ENCODE data around the gene DACT1. TPM values are rescaled to one million over a fixed set of nuclear protein-coding genes. Genes with fewer than 3 reads are reported as not detected.

The DACT1 gene
- total RNA-seq, 1 experiment from 2014 or later: 4.4 TPM

DNA sequence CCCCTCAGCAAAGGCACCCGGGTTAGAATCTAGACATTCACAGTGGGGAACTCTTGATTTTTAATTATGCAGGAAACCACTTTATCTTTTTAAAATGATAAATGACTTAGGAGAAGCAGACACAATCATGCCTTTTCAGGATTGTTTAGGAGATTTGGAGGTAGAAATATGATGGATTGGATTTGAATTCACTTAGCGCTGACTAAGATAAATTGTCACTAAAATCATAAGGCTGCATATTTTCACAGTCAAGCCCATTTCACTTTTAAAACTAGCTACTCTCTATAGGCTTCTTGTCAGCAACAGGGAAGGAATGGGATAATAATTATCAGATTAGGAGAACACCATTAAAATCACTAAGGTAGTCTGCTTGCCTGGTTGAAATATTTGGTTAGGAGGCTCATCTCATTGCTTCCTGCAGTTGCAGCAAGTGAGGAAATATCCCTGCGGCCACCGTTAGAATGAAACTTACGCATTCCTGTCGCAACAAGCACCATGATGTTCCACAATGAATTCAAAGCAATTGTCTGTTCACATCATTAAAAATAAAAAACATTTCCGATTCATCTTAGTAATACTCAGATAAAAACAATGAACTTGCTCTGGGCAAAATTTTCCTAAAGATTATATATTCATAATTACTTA lies 31.9 kb downstream of the DACT1 start:
- no peak for TF ChIP-seq CTCF (conservative IDR thresholded peaks at IDR 0.05)

More for the DNA sequence above, 31.9 kb downstream of the DACT1 start:
- H2BK20ac ChIP-seq (ENCODE audit: low read depth, low read length, poor library complexity, severe bottlenecking): no peak overlapping the region
- no peak overlapping the region for H2AK5ac ChIP-seq (ENCODE audit: insufficient read length, low read length)
- H3K23me2 ChIP-seq (ENCODE audit: insufficient read length, low read depth, low read length, poor library complexity, severe bottlenecking): no peaks in the 10 kb centered on the region
- H4K8ac ChIP-seq (replicated peaks; ENCODE audit: insufficient read length, low read depth, low read length): no peak overlapping the region
- Mint-ChIP-seq H3K4me3 (no peak overlapping the region), H3K27me3 (ENCODE audit: low read depth) (no peaks in the 10 kb centered on the region), H3K36me3 (ENCODE audit: insufficient read depth in 1 of 3, low read depth in 3 of 3) (no peaks in the 10 kb centered on the region), H3K4me1 (peaks cover 7 to 11% of the 10 kb centered on the region in 2 experiments), H3K9me3 (no peaks in the 10 kb centered on the region), H3K27ac (no peak overlapping the region)
- H3K9me3 ChIP-seq (ENCODE audit: control insufficient read depth, low read depth, low read length): no peaks in the 10 kb centered on the region
- H4K20me1 ChIP-seq (ENCODE audit: control insufficient read depth, insufficient read depth, insufficient read length): no peaks in the 10 kb centered on the region
- H3K79me1 ChIP-seq (ENCODE audit: insufficient read depth, low read depth, low read length, poor library complexity, severe bottlenecking): no peaks in the 10 kb centered on the region
- H3K27ac ChIP-seq (ENCODE audit: insufficient read length, low read depth, low read length): no peak overlapping the region
- H3K56ac ChIP-seq (ENCODE audit: insufficient read length, low read depth, low read length): no peak overlapping the region
- WGBS (ENCODE audit: extremely low coverage, insufficient read length, low lambda C conversion rate): 100% methylated on average over 1 of the region's 7 CpGs
- H3K18ac ChIP-seq (ENCODE audit: insufficient read length, low read depth, low read length): no peak overlapping the region
- no peak overlapping the region for H2BK15ac ChIP-seq (ENCODE audit: low read depth, low read length)
- no peak overlapping the region for H3T11ph ChIP-seq (ENCODE audit: low read length)
- H2BK5ac ChIP-seq (ENCODE audit: insufficient read length, low read length): no peak overlapping the region
- no peak overlapping the region for H3K23ac ChIP-seq (ENCODE audit: insufficient read length, low read depth, low read length)
- no peaks in the 10 kb centered on the region for H3K79me2 ChIP-seq (ENCODE audit: insufficient read depth, low read length)
- H3K27me3 ChIP-seq (ENCODE audit: insufficient read depth, low read length): no peaks in the 10 kb centered on the region; the same call in 1 of the 2 replicates
- H2BK120ac ChIP-seq (ENCODE audit: low read depth, low read length, poor library complexity, severe bottlenecking): no peak overlapping the region
- no peak for DNase-seq
- no peak overlapping the region for H4K91ac ChIP-seq (ENCODE audit: insufficient read length, low read depth, low read length)
- no peak overlapping the region for H2AFZ ChIP-seq (ENCODE audit: low read length)
- no peak overlapping the region for H3K14ac ChIP-seq (ENCODE audit: insufficient read depth, low read length)
- no peak overlapping the region for H4K5ac ChIP-seq (ENCODE audit: insufficient read length, low read depth, low read length)
- H3K4ac ChIP-seq (ENCODE audit: low read depth, low read length): no peak overlapping the region
- no peak overlapping the region for H2BK12ac ChIP-seq (ENCODE audit: insufficient read length, low read depth, low read length)
- H3K4me1 ChIP-seq (ENCODE audit: insufficient read depth, low read length): no peaks in the 10 kb centered on the region
- no peak overlapping the region for H3K9ac ChIP-seq (ENCODE audit: extremely low read depth, insufficient read length, low read length)
- H3K4me2 ChIP-seq (ENCODE audit: insufficient read depth, insufficient read length, low read length): no peak overlapping the region
